GM23248 (cell line): ENCODE data around the gene DZIP1. TPM values are rescaled to one million over a fixed set of nuclear protein-coding genes. Genes with fewer than 3 reads are reported as not detected.

Source experiments
- DNase-seq: peaks from one replicate; pipeline ENCODE4 v3.0.0-alpha.2; 2015
- H2AFZ ChIP-seq: fragments of 200-600 bp; sonication (generic); 2 replicates; pipeline ENCODE4 v1.6.1; 2016; ENCODE audit warnings: antibody characterized with exemption
- H3F3A ChIP-seq: fragments of 200-600 bp; sonication (generic); 2 replicates; pipeline ENCODE4 v1.6.1; 2016; ENCODE audit warnings: mild to moderate bottlenecking, antibody characterized with exemption, mixed run types; ENCODE audit not compliant: insufficient read depth
- H3K27ac ChIP-seq: fragments of 200-600 bp; sonication (generic); 2 replicates; pipeline ENCODE4 v1.5.1; 2016; ENCODE audit warnings: mild to moderate bottlenecking
- H3K27me3 ChIP-seq: fragments of 200-600 bp; sonication (generic); replicated peaks from 2 replicates; pipeline ENCODE4 v1.6.1; 2016; ENCODE audit warnings: mild to moderate bottlenecking; ENCODE audit not compliant: insufficient read depth
- H3K36me3 ChIP-seq: fragments of 200-600 bp; sonication (generic); 2 replicates; pipeline ENCODE4 v1.6.1; 2016; ENCODE audit warnings: low read depth, mild to moderate bottlenecking
- H3K4me1 ChIP-seq: fragments of 200-600 bp; sonication (generic); 2 replicates; pipeline ENCODE4 v1.6.1; 2016; ENCODE audit warnings: mild to moderate bottlenecking; ENCODE audit not compliant: insufficient read depth
- H3K4me2 ChIP-seq: fragments of 200-600 bp; sonication (generic); one replicate; pipeline ENCODE4 v1.6.1; 2016; ENCODE audit warnings: mild to moderate bottlenecking; ENCODE audit not compliant: unreplicated experiment
- H3K4me3 ChIP-seq: fragments of 200-600 bp; sonication (generic); 2 replicates; pipeline ENCODE4 v1.5.1; 2016; ENCODE audit warnings: mild to moderate bottlenecking
- H3K79me2 ChIP-seq: fragments of 200-600 bp; sonication (generic); 2 replicates; pipeline ENCODE4 v1.6.1; 2016; ENCODE audit warnings: mild to moderate bottlenecking; ENCODE audit not compliant: insufficient read depth
- H3K9ac ChIP-seq: fragments of 200-600 bp; sonication (generic); 2 replicates; pipeline ENCODE4 v1.6.1; 2016; ENCODE audit warnings: mild to moderate bottlenecking
- H3K9me2 ChIP-seq: fragments of 200-600 bp; sonication (generic); 2 replicates; pipeline ENCODE4 v1.6.1; 2016; ENCODE audit warnings: mixed run types, mild to moderate bottlenecking, moderate library complexity; ENCODE audit not compliant: insufficient read depth
- H3K9me3 ChIP-seq: fragments of 200-600 bp; sonication (generic); one replicate; pipeline ENCODE4 v1.6.1; 2017; ENCODE audit warnings: low read depth
- H4K20me1 ChIP-seq: fragments of 200-600 bp; sonication (generic); 2 replicates; pipeline ENCODE4 v1.6.0; 2016; ENCODE audit not compliant: insufficient read depth
- EZH2 ChIP-seq: fragments of 200-600 bp; sonication (generic); IDR thresholded peaks from 2 replicates; pipeline ENCODE4 v1.6.1; 2018; ENCODE audit warnings: antibody characterized with exemption, mild to moderate bottlenecking; ENCODE audit not compliant: insufficient read depth, poor library complexity, severe bottlenecking
- EZH2phosphoT487 ChIP-seq: fragments of 200-600 bp; sonication (generic); IDR thresholded peaks from 2 replicates; pipeline ENCODE4 v1.6.1; 2018; ENCODE audit warnings: antibody characterized with exemption, moderate library complexity, mild to moderate bottlenecking, low read depth; ENCODE audit not compliant: insufficient read depth
- WGBS, 2 experiments: methylation state at CpG; one replicate each; pipeline ENCODE4 v1.1.6; 2015 to 2017; ENCODE audit warnings: low lambda C conversion rate in 2 of 2, low coverage in 1 of 2; ENCODE audit errors: missing lambda C conversion rate in 2 of 2; 5-methylcytosine and 5-hydroxymethylcytosine counted together
- in situ Hi-C: fragments of 300-500 bp; cut with MboI; formaldehyde crosslinking; loops from 2 replicates; pipeline ENCODE4 v1.15.0; 2020
- polyA plus RNA-seq: library from polyadenylated mRNA; unstranded; fragments of >200 nt; fragmentation: Nextera tagmentation; extraction: Ambion mirVana; gene quantifications from 2 replicates; pipeline ENCODE4 v1.2.1, GENCODE V29; 2016
- total RNA-seq: library from RNA; depleted of rRNA; stranded (reverse); fragments of >200 nt; shearing (Covaris generic); gene quantifications from 2 replicates; pipeline ENCODE4 v1.2.3, GENCODE V29; 2014

DZIP1 gene
- total and polyA plus RNA-seq, 2 experiments from 2014 or later, result 8.0 to 22.8 TPM

GRCh38 chr13:95620030-95620824, 24.3 kb downstream of the DZIP1 start:
- Histone ChIP-seq H3F3A (no peaks in the 10 kb centered on the region), H3K4me2 (no peak overlapping the region), H4K20me1 (no peaks in the 10 kb centered on the region), H3K36me3 (peaks cover 48% of the 10 kb centered on the region), H3K4me3 (no peak overlapping the region), H3K27ac (no peak overlapping the region), H2AFZ (no peak overlapping the region), H3K9me2 (no peaks in the 10 kb centered on the region), H3K9ac (no peak overlapping the region), H3K79me2 (no peaks in the 10 kb centered on the region), H3K4me1 (no peaks in the 10 kb centered on the region), H3K9me3 (no peaks in the 10 kb centered on the region), H3K27me3 (no peaks in the 10 kb centered on the region)
- WGBS, 2 experiments, result 60 to 69% methylated on average over 2 of the region's 2 CpGs
- no peak for DNase-seq
- TF ChIP-seq EZH2, result no peak
- TF ChIP-seq EZH2phosphoT487, result no peak
- in situ Hi-C loops, result loop anchor here (25.0 kb wide), 1 partner anchor 217 kb away; no protein-coding TSS in a partner anchor

- H3K36me3 ChIP-seq, result peaks cover 37% of the 10 kb centered on the region
- no peaks in the 10 kb centered on the region for H3K4me1 ChIP-seq
- no peak overlapping the region for H3K4me3 ChIP-seq
- no peak overlapping the region for H3K4me2 ChIP-seq
- H4K20me1 ChIP-seq, result no peaks in the 10 kb centered on the region
- no peak overlapping the region for H2AFZ ChIP-seq
- H3F3A ChIP-seq, result no peaks in the 10 kb centered on the region
- no peaks in the 10 kb centered on the region for H3K9me3 ChIP-seq
- 97 to 100% methylated on average over 3 of the region's 3 CpGs for WGBS, 2 experiments
- in situ Hi-C loops, result loop anchor here (25.0 kb wide), 1 partner anchor 222 kb away; no protein-coding TSS in a partner anchor
- H3K9ac ChIP-seq, result no peak overlapping the region
- no peak for DNase-seq
- no peaks in the 10 kb centered on the region for H3K9me2 ChIP-seq
- H3K27me3 ChIP-seq, result no peaks in the 10 kb centered on the region
- no peak overlapping the region for H3K27ac ChIP-seq
- TF ChIP-seq EZH2phosphoT487 (no peak), EZH2 (no peak)
- no peaks in the 10 kb centered on the region for H3K79me2 ChIP-seq
These were observed 29.0 kb downstream of the DZIP1 start for GRCh38 chr13:95615539-95615938.

DNA sequence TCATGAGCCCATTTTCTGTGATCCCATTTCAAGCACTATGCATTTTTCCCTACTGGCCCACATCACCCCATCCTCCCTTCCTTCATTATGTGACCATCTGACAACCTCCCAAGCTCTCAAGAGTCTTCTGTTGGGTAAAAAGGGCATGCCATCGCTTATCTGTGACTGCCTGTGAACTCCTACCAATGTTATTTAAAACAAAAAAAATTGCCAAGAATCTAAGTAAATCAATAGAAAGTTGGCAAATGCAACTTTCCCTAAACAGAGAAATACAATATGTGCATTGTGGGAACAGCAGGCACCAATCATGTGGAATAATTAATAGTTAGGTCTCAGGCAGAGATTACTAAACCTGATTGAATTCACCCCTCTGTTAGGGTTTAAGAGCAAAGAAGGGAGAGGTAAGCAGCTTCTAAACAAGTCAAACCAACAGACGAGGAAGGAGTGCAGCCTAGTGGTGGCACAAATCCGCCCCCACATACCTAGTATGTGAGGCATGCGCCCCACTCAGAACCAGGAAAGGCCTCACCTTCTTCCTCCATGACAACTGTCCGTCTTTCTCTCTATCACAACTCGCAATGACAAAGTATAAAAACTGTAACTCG, 29.8 kb downstream of the DZIP1 start:
- Histone ChIP-seq H3K9me2 (no peaks in the 10 kb centered on the region), H3K79me2 (no peaks in the 10 kb centered on the region), H2AFZ (no peak overlapping the region), H3K4me3 (no peak overlapping the region), H3K9me3 (no peaks in the 10 kb centered on the region), H3K27me3 (no peaks in the 10 kb centered on the region), H3F3A (no peaks in the 10 kb centered on the region), H3K36me3 (peaks cover 32% of the 10 kb centered on the region), H3K4me2 (no peak overlapping the region), H3K4me1 (no peaks in the 10 kb centered on the region), H4K20me1 (no peaks in the 10 kb centered on the region), H3K27ac (no peak overlapping the region), H3K9ac (no peak overlapping the region)
- WGBS, 2 experiments, result 88 to 94% methylated on average over 7 of the region's 7 CpGs
- no peak for TF ChIP-seq EZH2phosphoT487
- no peak for TF ChIP-seq EZH2
- DNase-seq, result no peak
- in situ Hi-C loops, result loop anchor here (25.0 kb wide), 1 partner anchor 223 kb away; no protein-coding TSS in a partner anchor

GRCh38 chr13:95608640-95609323, 35.7 kb downstream of the DZIP1 start:
- 0 out of 2 replicates have a peak, but pooled peaks cover 12% of the 10 kb centered on the region for H3F3A ChIP-seq
- DNase-seq, result peak; percentile 36
- no peaks in the 10 kb centered on the region for H3K9me3 ChIP-seq
- H3K4me1 ChIP-seq, result 0 out of 2 replicates have a peak, but pooled peaks cover 3% of the 10 kb centered on the region
- H3K4me2 ChIP-seq, result no peak overlapping the region
- no peaks in the 10 kb centered on the region for H3K27me3 ChIP-seq
- H3K9me2 ChIP-seq, result no peaks in the 10 kb centered on the region
- TF ChIP-seq EZH2, result no peak
- no peak for TF ChIP-seq EZH2phosphoT487
- H3K36me3 ChIP-seq, result peaks cover 46% of the 10 kb centered on the region
- H2AFZ ChIP-seq, result no peak overlapping the region
- H3K9ac ChIP-seq, result no peak overlapping the region
- H3K79me2 ChIP-seq, result no peaks in the 10 kb centered on the region
- no peaks in the 10 kb centered on the region for H4K20me1 ChIP-seq
- WGBS, 2 experiments, result 74 to 76% methylated on average over 6 of the region's 6 CpGs
- H3K4me3 ChIP-seq, result no peak overlapping the region
- no peak overlapping the region for H3K27ac ChIP-seq
- in situ Hi-C loops, result loop anchor here (25.0 kb wide), 1 partner anchor 229 kb away; no protein-coding TSS in a partner anchor
